GM18858 (cell line): Measurements from ENCODE around the gene CARD11.
A peak's percentile ranks its signal among the peaks of the same experiment; 100 is the strongest.

Source experiments
- ATAC-seq: cut with Tn5 transposase; IDR thresholded peaks from one replicate; pipeline ENCODE4 v1.9.1; 2021; ENCODE audit not compliant: unreplicated experiment

Gene CARD11

GRCh38 chr7:3043544-3044371 is at the start of gene CARD11:
Gene CARD11, minus strand, starts transcription at chr7:3043867. Its CDS starts 85,361 bp downstream, at chr7:2958506.
- ATAC-seq = no peak

GRCh38 chr7:3092468-3092867 is 48.8 kb upstream of the CARD11 start:
- peak; percentile 72 for ATAC-seq

GRCh38 chr7:3091631-3092030 is 48.0 kb upstream of the CARD11 start:
- no peak for ATAC-seq

- ATAC-seq = no peak
These were observed 45.8 kb upstream of the CARD11 start for GRCh38 chr7:3089493-3089892.

- ATAC-seq = no peak
These were observed 43.6 kb upstream of the CARD11 start for GRCh38 chr7:3087243-3087755.

- ATAC-seq = no peak
These were observed 39.7 kb upstream of the CARD11 start for GRCh38 chr7:3083350-3083749.

- no peak for ATAC-seq
These were observed 39.2 kb upstream of the CARD11 start for GRCh38 chr7:3082831-3083230.

GRCh38 chr7:3082386-3082785 is 38.7 kb upstream of the CARD11 start:
- ATAC-seq = no peak

GRCh38 chr7:3080106-3080505 is 36.4 kb upstream of the CARD11 start:
- no peak for ATAC-seq

- ATAC-seq = no peak
These were observed 34.8 kb upstream of the CARD11 start for GRCh38 chr7:3078514-3078913.

GRCh38 chr7:3076700-3077099 is 33.0 kb upstream of the CARD11 start:
- no peak for ATAC-seq

- ATAC-seq = no peak
These were observed 32.5 kb upstream of the CARD11 start for GRCh38 chr7:3076163-3076562.

- ATAC-seq = no peak
These were observed 31.8 kb upstream of the CARD11 start for GRCh38 chr7:3075441-3075840.

GRCh38 chr7:3074459-3074821 is 30.8 kb upstream of the CARD11 start:
- no peak for ATAC-seq

GRCh38 chr7:3073763-3074458 is 30.2 kb upstream of the CARD11 start:
- ATAC-seq = no peak

- ATAC-seq = no peak
These were observed 27.2 kb upstream of the CARD11 start for GRCh38 chr7:3070908-3071307.

- no peak for ATAC-seq
These were observed 26.2 kb upstream of the CARD11 start for GRCh38 chr7:3069771-3070449.

GRCh38 chr7:3068530-3068929 is 24.9 kb upstream of the CARD11 start:
- no peak for ATAC-seq

- no peak for ATAC-seq
These were observed 24.1 kb upstream of the CARD11 start for GRCh38 chr7:3067606-3068380.

GRCh38 chr7:3067193-3067592 is 23.5 kb upstream of the CARD11 start:
- no peak for ATAC-seq

- no peak for ATAC-seq
These were observed 22.8 kb upstream of the CARD11 start for GRCh38 chr7:3066506-3066905.
